ENCODE results near the gene TBC1D22A. TPM values are rescaled to one million over a fixed set of nuclear protein-coding genes. Genes with fewer than 3 reads are reported as not detected.

Gene TBC1D22A
- total and polyA plus RNA-seq, 2 donors (not counting 3 experiments of a cell fraction or from before 2014, with no cell fraction given), result 26.1 to 32.4 TPM

- BruUV-seq (replicated peaks), result no TSS peak
- no peaks in the 10 kb centered on the region for H3K9me3 ChIP-seq (replicated peaks; ENCODE audit: control insufficient read depth, insufficient read depth, low read length)
- peak within 1 kb of the TSS; percentile 90 for H3K27ac ChIP-seq (ENCODE audit: insufficient read depth, low read depth, low read length)
- H3K4me2 ChIP-seq (ENCODE audit: insufficient read depth, low read length), result peak within 1 kb of the TSS; percentile 91
- FAIRE-seq (peak; percentile 75), DNase-seq (ENCODE audit: low read depth, low spot score) (peak; percentile 73)
- no peaks in the 10 kb centered on the region for H3K27me3 ChIP-seq (ENCODE audit: control insufficient read depth in 2 of 2, insufficient read depth in 2 of 2, low read length in 2 of 2)
- peak within 1 kb of the TSS; percentile 45 for H2AFZ ChIP-seq (ENCODE audit: low read depth, low read length)
- H3K4me3 ChIP-seq (replicated peaks in 1 of 3; ENCODE audit: insufficient read depth in 1 of 3, low read depth in 1 of 3, low read length in 3 of 3), result peak within 1 kb of the TSS; percentile 60 to 97 (median 75)
- peaks cover 39% of the 10 kb centered on the region for H3K4me1 ChIP-seq (ENCODE audit: control insufficient read depth, extremely low read depth, insufficient read depth, low read length)
- H3K9ac ChIP-seq (replicated peaks; ENCODE audit: extremely low read depth, insufficient read depth, low read length), result peak within 1 kb of the TSS; percentile 94
- TF ChIP-seq MYC (IDR thresholded peaks at IDR 0.05; ENCODE audit: low read depth, low read length) (no peak), CTCF (IDR thresholded peaks at IDR 0.05; ENCODE audit: extremely low read depth in 1 of 2, insufficient read depth in 1 of 2, low read depth in 1 of 2, low read length in 2 of 2) (no peak), POLR2A (IDR thresholded peaks at IDR 0.05; ENCODE audit: low read depth, low read length) (peak; percentile 69), JUN (IDR thresholded peaks at IDR 0.05; ENCODE audit: borderline replicate concordance, insufficient read depth, insufficient read length, low read depth) (no peak), GATA2 (IDR thresholded peaks at IDR 0.05; ENCODE audit: insufficient read depth, insufficient read length, low read depth, low read length) (no peak), MAX (IDR thresholded peaks at IDR 0.05; ENCODE audit: insufficient read depth, insufficient read length) (no peak), EZH2 (IDR thresholded peaks at IDR 0.05; ENCODE audit: borderline replicate concordance, low read depth, low read length, severe bottlenecking) (no peak), FOS (IDR thresholded peaks at IDR 0.05; ENCODE audit: borderline replicate concordance, insufficient read depth, low read length) (no peak), POLR2AphosphoS5 (IDR thresholded peaks at IDR 0.05; ENCODE audit: insufficient read depth, low read depth, low read length) (peak; percentile 10)
- peaks cover 52% of the 10 kb centered on the region for H3K79me2 ChIP-seq (ENCODE audit: control insufficient read depth, insufficient read depth, low read length)
- H3K36me3 ChIP-seq (ENCODE audit: control insufficient read depth in 2 of 2, extremely low read depth in 1 of 2, insufficient read depth in 2 of 2, low read length in 2 of 2), result no peaks in the 10 kb centered on the region
- dilution Hi-C loops (cut with MboI; ENCODE audit: extremely low pct_ligation_motif_present, low sequenced_read_pairs), result no loop called here
- H4K20me1 ChIP-seq (replicated peaks; ENCODE audit: control insufficient read depth, extremely low read depth, insufficient read depth, low read length), result no peaks in the 10 kb centered on the region
- POLR2A ChIA-PET, result no interaction called here
- intact Hi-C loops (cut with micrococcal nuclease), result loop anchor here (1.0 to 2.0 kb wide), 2 partner anchors 11 to 61 kb away; no protein-coding TSS in a partner anchor
- no peaks in the 10 kb centered on the region for H3K9me1 ChIP-seq (replicated peaks; ENCODE audit: control insufficient read depth, extremely low read depth, insufficient read depth, low read length)
- CTCF ChIA-PET, result interaction anchor here (0.8 to 4.3 kb wide), 7 partner anchors 13 to 66 kb away, joined by 3 to 40 read pairs (median 3); partner anchors contain the start of gene TBC1D22A
Measured at GRCh38 chr22:46737976-46738646, 24.3 kb upstream of the TBC1D22A start, which contains the start of gene CERK. Gene CERK, minus strand, starts transcription at chr22:46738252. Its CDS starts 104 bp downstream, at chr22:46738148.
